Measurements from ENCODE around the gene F12.

The F12 gene

GRCh38 chr5:177364159-177364962 is 45.0 kb downstream of the F12 start:
- Histone ChIP-seq H3K27ac (no peak overlapping the region), H3K4me2 (peak overlapping the region; percentile 17; the same call in 1 of the 2 replicates), H3K4me1 (ENCODE audit: low read depth, poor library complexity, severe bottlenecking) (peaks cover 40% of the 10 kb centered on the region), H3K36me3 (ENCODE audit: insufficient read depth) (no peaks in the 10 kb centered on the region), H2AFZ (ENCODE audit: low read depth) (no peak overlapping the region), H3K9ac (no peak overlapping the region), H3K27me3 (ENCODE audit: insufficient read depth, low read depth) (no peaks in the 10 kb centered on the region), H4K20me1 (ENCODE audit: insufficient read depth) (no peaks in the 10 kb centered on the region), H3K79me2 (ENCODE audit: insufficient read depth, low read depth) (no peaks in the 10 kb centered on the region; the same call in 1 of the 2 replicates), H3K4me3 (IDR thresholded peaks at IDR 0.05; ENCODE audit: insufficient read depth, low read depth, low read length) (no peak overlapping the region)
- no peak for TF ChIP-seq CTCF (conservative IDR thresholded peaks at IDR 0.05; ENCODE audit: low read depth, low read length)

DNA sequence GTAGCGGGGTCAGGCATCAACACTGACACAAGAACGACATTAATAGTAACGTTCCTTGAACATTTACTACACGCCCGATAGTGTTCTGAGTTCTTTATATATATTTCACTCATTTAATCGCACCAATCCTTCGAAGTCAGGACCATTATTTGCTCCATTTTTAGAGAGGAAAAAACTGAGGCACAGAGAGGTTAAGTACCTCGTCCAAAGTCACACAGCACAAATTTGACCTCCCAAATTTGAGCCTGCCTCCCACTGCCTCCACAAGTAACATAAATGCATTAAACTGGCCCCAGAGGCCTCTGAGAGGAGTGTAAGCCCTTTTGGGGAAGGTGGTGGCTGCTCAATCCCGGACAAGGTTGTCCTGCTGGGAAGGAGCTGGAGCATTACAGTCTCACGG is 45.8 kb downstream of the F12 start:
- Histone ChIP-seq H3K9ac (no peak overlapping the region), H4K20me1 (ENCODE audit: insufficient read depth) (no peaks in the 10 kb centered on the region), H3K27ac (no peak overlapping the region), H3K79me2 (ENCODE audit: insufficient read depth, low read depth) (peaks cover 8% of the 10 kb centered on the region), H3K4me2 (peak overlapping the region; percentile 17; the same call in 1 of the 2 replicates), H3K4me1 (ENCODE audit: low read depth, poor library complexity, severe bottlenecking) (peaks cover 43% of the 10 kb centered on the region), H2AFZ (ENCODE audit: low read depth) (no peak overlapping the region), H3K36me3 (ENCODE audit: insufficient read depth) (no peaks in the 10 kb centered on the region), H3K27me3 (ENCODE audit: insufficient read depth, low read depth) (no peaks in the 10 kb centered on the region), H3K4me3 (IDR thresholded peaks at IDR 0.05; ENCODE audit: insufficient read depth, low read depth, low read length) (no peak overlapping the region)
- no peak for TF ChIP-seq CTCF (conservative IDR thresholded peaks at IDR 0.05; ENCODE audit: low read depth, low read length)

DNA sequence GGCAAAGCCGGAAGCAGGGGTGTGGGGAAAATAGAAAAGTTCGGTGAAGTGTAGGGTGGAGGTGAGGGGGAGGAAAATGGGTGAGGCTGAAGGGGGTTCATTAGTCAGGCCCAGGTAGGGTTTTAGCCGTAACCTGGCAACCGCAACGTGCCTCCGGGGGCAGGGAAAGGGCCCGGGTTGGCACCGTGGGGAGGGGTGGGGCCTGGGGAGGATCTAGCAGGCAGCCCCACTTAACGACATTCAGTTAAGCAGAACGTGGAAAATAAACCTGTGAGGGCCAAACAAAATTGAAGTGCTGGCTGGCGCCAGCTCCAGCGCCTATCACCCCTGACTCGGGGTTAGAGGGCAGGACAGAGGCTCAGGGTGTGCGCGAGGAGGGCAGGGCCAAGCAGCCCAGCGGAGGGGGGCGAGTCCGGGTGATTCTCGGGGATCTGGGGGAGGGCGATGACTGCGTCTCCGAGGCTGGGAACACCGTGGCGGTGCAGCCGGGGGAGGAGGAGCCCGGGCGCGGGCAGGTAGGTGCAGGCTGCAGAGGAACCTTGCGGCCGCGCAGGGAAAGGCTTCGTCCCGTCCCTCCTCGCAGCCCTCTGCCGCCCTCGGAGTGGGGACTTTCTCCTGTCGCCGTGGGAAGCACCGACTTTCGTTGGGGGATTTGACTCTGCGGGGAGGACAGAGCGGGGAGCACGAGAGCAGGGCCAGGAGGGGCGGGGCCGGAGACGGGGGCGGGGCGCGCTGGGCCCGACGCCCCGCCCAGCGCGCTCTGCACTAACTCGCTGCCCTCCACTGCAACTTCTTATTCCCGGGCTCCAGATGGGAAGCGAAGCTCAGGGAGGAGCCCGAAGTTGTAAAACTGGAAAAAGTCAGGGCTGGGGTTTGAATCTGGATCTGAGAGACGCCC is 46.5 kb downstream of the F12 start:
- H3K36me3 ChIP-seq (ENCODE audit: insufficient read depth): no peaks in the 10 kb centered on the region
- TF ChIP-seq CTCF (conservative IDR thresholded peaks at IDR 0.05; ENCODE audit: low read depth, low read length): no peak
- H3K9ac ChIP-seq: no peak overlapping the region
- no peaks in the 10 kb centered on the region for H3K27me3 ChIP-seq (ENCODE audit: insufficient read depth, low read depth)
- H3K4me2 ChIP-seq: peak overlapping the region; percentile 76
- H3K27ac ChIP-seq: no peak overlapping the region
- H3K79me2 ChIP-seq (ENCODE audit: insufficient read depth, low read depth): peaks cover 11% of the 10 kb centered on the region
- H2AFZ ChIP-seq (ENCODE audit: low read depth): no peak overlapping the region
- H3K4me1 ChIP-seq (ENCODE audit: low read depth, poor library complexity, severe bottlenecking): peaks cover 44% of the 10 kb centered on the region
- no peaks in the 10 kb centered on the region for H4K20me1 ChIP-seq (ENCODE audit: insufficient read depth)
- H3K4me3 ChIP-seq (IDR thresholded peaks at IDR 0.05; ENCODE audit: insufficient read depth, low read depth, low read length): no peak overlapping the region

- H2AFZ ChIP-seq (ENCODE audit: low read depth): no peak overlapping the region
- H3K27ac ChIP-seq: peak overlapping the region; percentile 35; the same call in 1 of the 2 replicates
- peaks cover 11% of the 10 kb centered on the region for H3K79me2 ChIP-seq (ENCODE audit: insufficient read depth, low read depth)
- no peaks in the 10 kb centered on the region for H3K36me3 ChIP-seq (ENCODE audit: insufficient read depth)
- no peaks in the 10 kb centered on the region for H4K20me1 ChIP-seq (ENCODE audit: insufficient read depth)
- H3K27me3 ChIP-seq (ENCODE audit: insufficient read depth, low read depth): no peaks in the 10 kb centered on the region
- H3K4me2 ChIP-seq: peak overlapping the region; percentile 76
- H3K9ac ChIP-seq: no peak overlapping the region
- H3K4me3 ChIP-seq (IDR thresholded peaks at IDR 0.05; ENCODE audit: insufficient read depth, low read depth, low read length): no peak overlapping the region
- no peak for TF ChIP-seq CTCF (conservative IDR thresholded peaks at IDR 0.05; ENCODE audit: low read depth, low read length)
- H3K4me1 ChIP-seq (ENCODE audit: low read depth, poor library complexity, severe bottlenecking): peaks cover 47% of the 10 kb centered on the region
Observed at GRCh38 chr5:177362292-177362609, 47.1 kb downstream of the F12 start.

All from KMS-11 (cell line).